ENCODE results near the gene GYG2. TPM values are rescaled to one million over a fixed set of nuclear protein-coding genes. Genes with fewer than 3 reads are reported as not detected.

The GYG2 gene
- total and polyA plus RNA-seq, 2 of the 8 experiments (the other 6 are each of a cell fraction or from before 2014, with no cell fraction given) = 52.8 to 65.3 TPM

DNA sequence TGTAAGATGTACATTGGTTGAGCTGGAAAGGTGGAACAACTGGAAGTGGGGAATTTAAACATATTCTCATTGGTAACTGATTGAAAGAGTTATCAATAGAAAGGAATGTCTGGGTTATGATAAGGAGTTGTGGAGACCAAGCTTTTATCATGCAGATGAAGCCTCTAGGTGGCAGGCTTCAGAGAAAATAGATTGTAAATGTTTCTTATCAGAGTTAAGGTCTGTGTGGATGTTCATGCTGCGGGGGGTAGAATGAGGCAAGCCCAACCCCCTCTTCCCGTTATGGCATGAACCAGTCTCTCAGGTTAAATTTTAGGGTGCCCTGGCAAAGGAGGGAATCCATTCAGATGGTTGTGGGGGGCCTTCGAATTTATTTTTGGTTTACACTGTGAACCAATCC is 84.4 kb downstream of the GYG2 start:
- Histone ChIP-seq H4K91ac (replicated peaks; ENCODE audit: insufficient read length, low read length) (no peak overlapping the region), H2BK15ac (ENCODE audit: low read length) (no peak overlapping the region), H2BK120ac (replicated peaks; ENCODE audit: low read depth, low read length) (no peak overlapping the region), H3K36me3 (ENCODE audit: control insufficient read depth in 2 of 4, insufficient read depth in 4 of 4, low read length in 3 of 4) (no peaks in the 10 kb centered on the region), H3K4me1 (replicated peaks in 1 of 4; ENCODE audit: control insufficient read depth in 3 of 4, insufficient read depth in 4 of 4, low read length in 3 of 4) (peaks cover 0 to 7% (median 4%) of the 10 kb centered on the region in 4 experiments; a peak in 4 of 7 replicates), H3K23ac (ENCODE audit: insufficient read length) (no peak overlapping the region), H3K4me3 (ENCODE audit: extremely low read depth in 1 of 4, insufficient read depth in 2 of 4, low read depth in 3 of 4, low read length in 4 of 4) (no peak overlapping the region), H3K27me3 (replicated peaks in 1 of 4; ENCODE audit: control insufficient read depth in 3 of 4, extremely low read depth in 1 of 4, insufficient read depth in 3 of 4, low read length in 3 of 4) (no peaks in the 10 kb centered on the region), H2AFZ (ENCODE audit: low read length) (no peak overlapping the region), H3K4ac (replicated peaks; ENCODE audit: insufficient read length, low read depth, low read length) (no peak overlapping the region), H3K4me2 (ENCODE audit: insufficient read depth in 1 of 2, low read depth in 2 of 2, low read length in 2 of 2) (peak overlapping the region; percentile 1 to 38; a peak in 3 of 4 replicates), H3K56ac (replicated peaks; ENCODE audit: insufficient read length, low read depth, low read length) (no peak overlapping the region), H3K14ac (ENCODE audit: insufficient read length) (no peak overlapping the region), H4K8ac (ENCODE audit: extremely low read depth, insufficient read depth, low read length) (no peak overlapping the region), H3K23me2 (ENCODE audit: low read depth, low read length) (no peaks in the 10 kb centered on the region), H2BK12ac (ENCODE audit: low read depth, low read length) (no peak overlapping the region), H3K79me1 (ENCODE audit: low read depth, low read length) (no peaks in the 10 kb centered on the region), H3K79me2 (ENCODE audit: control insufficient read depth in 1 of 2, insufficient read depth in 2 of 2, low read length in 2 of 2) (no peaks in the 10 kb centered on the region), H4K5ac (ENCODE audit: insufficient read length, low read depth, low read length) (no peak overlapping the region), H2BK20ac (ENCODE audit: low read length) (no peak overlapping the region), H4K20me1 (replicated peaks in 1 of 2; ENCODE audit: control insufficient read depth in 1 of 2, insufficient read depth in 2 of 2, low read length in 2 of 2) (no peaks in the 10 kb centered on the region), H2AK5ac (ENCODE audit: low read depth, low read length) (no peak overlapping the region), H3K9ac (replicated peaks in 1 of 4; ENCODE audit: extremely low read depth in 1 of 4, low read depth in 3 of 4, low read length in 3 of 4) (no peak overlapping the region), H3K27ac (ENCODE audit: low read depth, low read length) (no peak overlapping the region), H3K18ac (ENCODE audit: extremely low read depth, low read length) (no peak overlapping the region; the same call in 1 of the 2 replicates), H3K9me3 (ENCODE audit: insufficient read depth in 2 of 2, low read depth in 1 of 2, low read length in 1 of 2) (no peaks in the 10 kb centered on the region), H2BK5ac (ENCODE audit: low read depth, low read length) (0 out of 2 replicates have a peak overlapping the region, but pooled peaks have one; percentile 16)
- no peak for FAIRE-seq
- ChIA-PET CTCF (ENCODE audit: partially characterized antibody) (interaction anchor here (2.8 kb wide), 1 partner anchor 9 kb away, joined by 9 read pairs; no protein-coding TSS in a partner anchor), POLR2A (ENCODE audit: partially characterized antibody) (interaction anchor here (0.7 kb wide), 1 partner anchor 15 kb away, joined by 3 read pairs; no protein-coding TSS in a partner anchor)
- WGBS, 2 experiments (ENCODE audit: extremely low coverage in 1 of 2, insufficient coverage in 1 of 2, insufficient read length in 1 of 2, insufficient replicate concordance in 2 of 2, low coverage in 1 of 2, low lambda C conversion rate in 2 of 2, missing lambda C conversion rate in 1 of 2) = 26% methylated on average over 3 of the region's 3 CpGs; no CpG with 5 or more reads in 1 of the 2 experiments
- no peak for DNase-seq (ENCODE audit: low read depth in 1 of 2, low spot score in 2 of 2)
- TF ChIP-seq RXRA (IDR thresholded peaks at IDR 0.05; ENCODE audit: insufficient read depth, low read depth, low read length) (no peak), HDAC6 (IDR thresholded peaks at IDR 0.05; ENCODE audit: low read depth, low read length) (no peak), YY1 (IDR thresholded peaks at IDR 0.05; ENCODE audit: low read depth, low read length) (no peak), MAX (IDR thresholded peaks at IDR 0.05) (no peak), NANOG (IDR thresholded peaks at IDR 0.05; ENCODE audit: insufficient read depth, low read depth, low read length, poor library complexity, severe bottlenecking) (no peak), SP1 (IDR thresholded peaks at IDR 0.05; ENCODE audit: low read depth, low read length) (no peak), EZH2 (IDR thresholded peaks at IDR 0.05; ENCODE audit: low read depth, low read length, severe bottlenecking) (no peak), EGR1 (IDR thresholded peaks at IDR 0.05; ENCODE audit: borderline replicate concordance, low read depth, low read length) (no peak), CBX5 (IDR thresholded peaks at IDR 0.05; ENCODE audit: low read depth, low read length) (no peak), PHF8 (conservative IDR thresholded peaks at IDR 0.05; ENCODE audit: low read depth, low read length) (no peak), POLR2AphosphoS5 (IDR thresholded peaks at IDR 0.05; ENCODE audit: low read depth, low read length) (no peak), JUND (IDR thresholded peaks at IDR 0.05; ENCODE audit: low read length) (no peak), RBBP5 (IDR thresholded peaks at IDR 0.05; ENCODE audit: borderline replicate concordance, low read depth, low read length) (no peak), KDM1A (IDR thresholded peaks at IDR 0.05; ENCODE audit: borderline replicate concordance, low read length) (no peak), BCL11A (IDR thresholded peaks at IDR 0.05; ENCODE audit: low read depth in 2 of 2, low read length in 2 of 2) (no peak)
